ENCODE measurements around the gene PLCH1. TPM values are rescaled to one million over a fixed set of nuclear protein-coding genes. Genes with fewer than 3 reads are reported as not detected.

The PLCH1 gene
- total RNA-seq, 2 donors from 2014 or later, result 12.0 to 12.4 TPM

DNA sequence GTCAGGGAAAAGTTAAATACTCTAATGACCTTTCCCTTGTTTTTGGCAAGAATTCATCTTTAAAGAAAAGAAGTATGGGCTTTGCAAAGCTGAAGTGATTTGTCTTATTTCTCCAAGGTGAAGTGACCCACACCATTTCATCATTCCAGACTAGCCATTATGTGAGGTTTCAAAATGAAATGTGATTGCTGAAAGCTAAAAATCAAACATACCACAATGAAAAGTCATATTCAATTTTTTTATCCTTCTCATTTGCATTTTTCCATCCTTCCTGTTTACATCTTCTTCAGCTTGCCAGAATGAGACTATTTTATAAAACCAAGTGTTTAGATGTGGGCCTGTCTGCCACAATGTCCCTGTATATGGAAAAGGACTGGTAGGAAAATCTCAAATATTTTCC, 309.1 kb downstream of the PLCH1 start:
- no peaks in the 10 kb centered on the region for H3K27me3 ChIP-seq (ENCODE audit: control insufficient read depth, insufficient read depth, low read length, poor library complexity, severe bottlenecking)
- H3K4me1 Mint-ChIP-seq, result no peaks in the 10 kb centered on the region
- no peak overlapping the region for H3K27ac ChIP-seq (ENCODE audit: low read depth, low read length)
- H3K4me3 Mint-ChIP-seq, result no peak overlapping the region
- no peaks in the 10 kb centered on the region for H3K36me3 Mint-ChIP-seq (ENCODE audit: low read depth)
- H3K9ac ChIP-seq (ENCODE audit: extremely low read depth, low read length, poor library complexity, severe bottlenecking), result no peak overlapping the region
- peaks cover 2% of the 10 kb centered on the region for H3K9me3 Mint-ChIP-seq
- no peaks in the 10 kb centered on the region for H3K27me3 Mint-ChIP-seq (ENCODE audit: insufficient read depth)
- no peak for DNase-seq
- TF ChIP-seq, protein P1, sequence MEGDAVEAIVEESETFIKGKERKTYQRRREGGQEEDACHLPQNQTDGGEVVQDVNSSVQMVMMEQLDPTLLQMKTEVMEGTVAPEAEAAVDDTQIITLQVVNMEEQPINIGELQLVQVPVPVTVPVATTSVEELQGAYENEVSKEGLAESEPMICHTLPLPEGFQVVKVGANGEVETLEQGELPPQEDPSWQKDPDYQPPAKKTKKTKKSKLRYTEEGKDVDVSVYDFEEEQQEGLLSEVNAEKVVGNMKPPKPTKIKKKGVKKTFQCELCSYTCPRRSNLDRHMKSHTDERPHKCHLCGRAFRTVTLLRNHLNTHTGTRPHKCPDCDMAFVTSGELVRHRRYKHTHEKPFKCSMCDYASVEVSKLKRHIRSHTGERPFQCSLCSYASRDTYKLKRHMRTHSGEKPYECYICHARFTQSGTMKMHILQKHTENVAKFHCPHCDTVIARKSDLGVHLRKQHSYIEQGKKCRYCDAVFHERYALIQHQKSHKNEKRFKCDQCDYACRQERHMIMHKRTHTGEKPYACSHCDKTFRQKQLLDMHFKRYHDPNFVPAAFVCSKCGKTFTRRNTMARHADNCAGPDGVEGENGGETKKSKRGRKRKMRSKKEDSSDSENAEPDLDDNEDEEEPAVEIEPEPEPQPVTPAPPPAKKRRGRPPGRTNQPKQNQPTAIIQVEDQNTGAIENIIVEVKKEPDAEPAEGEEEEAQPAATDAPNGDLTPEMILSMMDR (conservative IDR thresholded peaks at IDR 0.05), result no peak
- no peaks in the 10 kb centered on the region for H3K9me3 ChIP-seq (ENCODE audit: control insufficient read depth, low read length)
- H3K27ac Mint-ChIP-seq, result no peak overlapping the region
- no peaks in the 10 kb centered on the region for H3K4me1 ChIP-seq (ENCODE audit: control insufficient read depth, insufficient read depth, low read length)
- no peak overlapping the region for H3K4me3 ChIP-seq (ENCODE audit: low read length)
- H3K36me3 ChIP-seq (ENCODE audit: control insufficient read depth, insufficient read depth, low read length), result no peaks in the 10 kb centered on the region

DNA sequence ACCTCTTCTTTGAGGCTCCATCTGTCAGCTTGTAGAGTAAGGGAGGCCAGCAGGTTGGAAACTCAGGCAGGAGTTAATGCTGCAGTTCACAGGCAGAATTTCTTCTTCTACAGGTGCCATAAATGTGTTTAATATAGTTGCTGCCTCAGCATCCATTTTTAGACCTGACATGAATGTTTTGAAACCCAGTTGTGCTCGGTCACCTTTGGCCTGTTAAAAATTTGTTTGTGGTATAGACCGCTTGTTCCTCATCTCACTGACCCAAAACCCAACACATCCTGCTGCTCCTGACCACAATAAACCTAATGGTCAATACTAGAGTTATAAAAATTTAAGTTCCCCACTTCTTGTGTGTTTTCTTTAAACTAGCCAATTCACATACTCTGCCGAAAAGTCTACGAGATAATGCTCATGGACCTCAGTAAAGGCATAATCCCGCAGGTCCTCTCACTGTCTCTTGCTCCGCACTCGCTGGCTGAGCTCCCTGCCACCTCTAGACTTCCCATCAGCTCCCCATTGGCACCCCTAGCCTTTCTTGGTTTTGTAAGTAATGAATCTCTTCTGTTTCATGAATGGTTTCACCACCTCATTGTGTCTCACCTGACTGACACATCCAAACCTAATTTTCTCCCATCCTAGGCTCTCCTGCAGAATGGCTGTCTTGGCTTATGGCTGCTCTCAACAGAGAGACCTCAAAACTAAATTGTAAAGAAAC, 312.9 kb downstream of the PLCH1 start:
- Histone ChIP-seq H3K27ac (ENCODE audit: low read depth, low read length) (no peak overlapping the region), H3K9me3 (ENCODE audit: control insufficient read depth, low read length) (peaks cover 30% of the 10 kb centered on the region), H3K36me3 (ENCODE audit: control insufficient read depth, insufficient read depth, low read length) (no peaks in the 10 kb centered on the region), H3K4me1 (ENCODE audit: control insufficient read depth, insufficient read depth, low read length) (no peaks in the 10 kb centered on the region), H3K27me3 (ENCODE audit: control insufficient read depth, insufficient read depth, low read length, poor library complexity, severe bottlenecking) (no peaks in the 10 kb centered on the region), H3K4me3 (ENCODE audit: low read length) (no peak overlapping the region), H3K9ac (ENCODE audit: extremely low read depth, low read length, poor library complexity, severe bottlenecking) (no peak overlapping the region)
- Mint-ChIP-seq H3K27me3 (ENCODE audit: insufficient read depth) (no peaks in the 10 kb centered on the region), H3K4me1 (no peaks in the 10 kb centered on the region), H3K36me3 (ENCODE audit: low read depth) (no peaks in the 10 kb centered on the region), H3K9me3 (peaks cover 19% of the 10 kb centered on the region), H3K27ac (no peak overlapping the region), H3K4me3 (no peak overlapping the region)
- 80 to 100% methylated on average over 2 to 7 of the region's 7 CpGs for WGBS, 2 experiments (ENCODE audit: insufficient coverage in 1 of 2, insufficient read length in 1 of 2)
- no peak for DNase-seq
- TF ChIP-seq, protein P1 (conservative IDR thresholded peaks at IDR 0.05), result no peak

GRCh38 chr3:155428563-155428962, 316.3 kb downstream of the PLCH1 start:
- no peaks in the 10 kb centered on the region for H3K36me3 ChIP-seq (ENCODE audit: control insufficient read depth, insufficient read depth, low read length)
- no peak overlapping the region for H3K27ac Mint-ChIP-seq
- no peak overlapping the region for H3K4me3 ChIP-seq (ENCODE audit: low read length)
- peaks cover 3% of the 10 kb centered on the region for H3K4me1 Mint-ChIP-seq
- no peaks in the 10 kb centered on the region for H3K4me1 ChIP-seq (ENCODE audit: control insufficient read depth, insufficient read depth, low read length)
- no peaks in the 10 kb centered on the region for H3K27me3 Mint-ChIP-seq (ENCODE audit: insufficient read depth)
- H3K27me3 ChIP-seq (ENCODE audit: control insufficient read depth, insufficient read depth, low read length, poor library complexity, severe bottlenecking), result no peaks in the 10 kb centered on the region
- peaks cover 34% of the 10 kb centered on the region for H3K9me3 Mint-ChIP-seq
- no peak overlapping the region for H3K27ac ChIP-seq (ENCODE audit: low read depth, low read length)
- peaks cover 55% of the 10 kb centered on the region for H3K9me3 ChIP-seq (ENCODE audit: control insufficient read depth, low read length)
- H3K9ac ChIP-seq (ENCODE audit: extremely low read depth, low read length, poor library complexity, severe bottlenecking), result no peak overlapping the region
- H3K36me3 Mint-ChIP-seq (ENCODE audit: low read depth), result no peaks in the 10 kb centered on the region
- TF ChIP-seq, protein P1 (conservative IDR thresholded peaks at IDR 0.05), result no peak
- WGBS, 2 experiments (ENCODE audit: insufficient coverage in 1 of 2, insufficient read length in 1 of 2), result 94 to 97% methylated on average over 3 to 4 of the region's 4 CpGs
- no peak for DNase-seq
- no peak overlapping the region for H3K4me3 Mint-ChIP-seq
